ENCODE data around the gene DNAH8. TPM values are rescaled to one million over a fixed set of nuclear protein-coding genes. Genes with fewer than 3 reads are reported as not detected.
"Not testable (repeated sequence)": the region's sequence is repeated elsewhere in the genome, so short reads cannot be mapped to it uniquely, and the experiment has no call there.

DNAH8 gene
- polyA plus RNA-seq, 4 donors, result 0.35 to 0.57 (median 0.39) TPM

- DNase-seq (ENCODE audit: low read depth in 4 of 4, low spot score in 2 of 4), result no peak
Observed at GRCh38 chr6:38876475-38876874, 161.4 kb downstream of the DNAH8 start.

- DNase-seq (ENCODE audit: low read depth in 4 of 4, low spot score in 2 of 4), result no peak
Observed at GRCh38 chr6:38877721-38878120, 162.6 kb downstream of the DNAH8 start.

- no peak for DNase-seq (ENCODE audit: low read depth in 4 of 4, low spot score in 2 of 4)
Observed at GRCh38 chr6:38882157-38882556, 167.0 kb downstream of the DNAH8 start.

GRCh38 chr6:38897507-38897906, 182.4 kb downstream of the DNAH8 start:
- DNase-seq (ENCODE audit: low read depth in 4 of 4, low spot score in 2 of 4), result no peak

GRCh38 chr6:38901802-38902522, 186.9 kb downstream of the DNAH8 start:
- DNase-seq (ENCODE audit: low read depth in 4 of 4, low spot score in 2 of 4), result no peak

DNA sequence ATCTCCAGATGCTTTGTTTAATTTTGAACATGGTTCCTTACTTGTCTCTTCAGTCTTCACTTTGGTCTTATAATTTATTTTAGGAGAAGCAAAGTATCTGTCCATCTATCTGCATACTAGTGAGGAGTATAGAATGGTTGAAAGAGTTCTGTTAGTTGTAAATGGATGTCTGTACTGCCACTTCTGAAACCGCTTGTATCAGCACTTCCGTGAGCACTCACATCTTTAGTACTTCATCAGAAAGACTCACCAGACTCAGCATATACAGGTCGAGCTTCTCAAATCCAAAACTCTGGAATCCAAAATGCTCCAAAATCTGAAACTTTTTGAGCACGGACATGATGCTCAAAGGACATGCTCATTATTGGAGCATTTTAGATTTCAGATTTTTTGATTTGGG, 191.5 kb downstream of the DNAH8 start:
- DNase-seq (ENCODE audit: low read depth in 4 of 4, low spot score in 2 of 4), result no peak

GRCh38 chr6:38907264-38907663, 192.2 kb downstream of the DNAH8 start:
- no peak for DNase-seq (ENCODE audit: low read depth in 4 of 4, low spot score in 2 of 4)

DNA sequence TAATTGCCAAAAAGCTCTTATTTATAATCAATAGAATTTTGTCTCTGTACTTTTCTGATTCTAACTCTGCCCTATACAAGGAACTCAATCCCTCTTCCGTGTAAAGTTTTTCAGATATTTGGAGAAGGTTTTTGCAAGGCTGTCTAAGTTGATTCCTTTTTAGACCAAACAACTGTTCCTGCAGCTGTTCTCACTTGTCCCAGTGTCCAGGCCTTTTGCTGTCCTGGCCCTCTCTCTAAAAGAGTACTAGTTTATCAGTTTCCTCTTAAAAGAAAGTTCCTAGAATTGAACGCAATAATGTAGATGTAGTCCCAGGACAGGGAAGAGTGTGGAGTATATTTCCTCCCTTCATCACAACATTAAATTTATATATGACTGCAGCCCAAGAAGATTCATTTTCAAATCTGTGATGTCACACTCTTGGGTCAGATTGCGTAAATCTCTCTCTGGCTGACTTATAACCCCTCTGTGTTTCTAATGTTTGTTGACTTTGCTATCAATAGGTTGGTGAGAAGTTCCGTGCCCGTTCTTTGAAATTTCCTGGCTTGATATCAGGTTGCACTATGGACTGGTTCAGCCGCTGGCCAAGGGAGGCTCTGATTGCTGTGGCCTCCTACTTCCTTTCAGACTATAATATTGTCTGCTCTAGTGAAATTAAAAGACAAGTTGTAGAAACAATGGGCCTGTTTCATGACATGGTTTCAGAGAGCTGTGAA, 194.1 kb downstream of the DNAH8 start:
- peak in 1 of 4 donors; percentile 2 for DNase-seq (ENCODE audit: low read depth in 4 of 4, low spot score in 2 of 4)

DNA sequence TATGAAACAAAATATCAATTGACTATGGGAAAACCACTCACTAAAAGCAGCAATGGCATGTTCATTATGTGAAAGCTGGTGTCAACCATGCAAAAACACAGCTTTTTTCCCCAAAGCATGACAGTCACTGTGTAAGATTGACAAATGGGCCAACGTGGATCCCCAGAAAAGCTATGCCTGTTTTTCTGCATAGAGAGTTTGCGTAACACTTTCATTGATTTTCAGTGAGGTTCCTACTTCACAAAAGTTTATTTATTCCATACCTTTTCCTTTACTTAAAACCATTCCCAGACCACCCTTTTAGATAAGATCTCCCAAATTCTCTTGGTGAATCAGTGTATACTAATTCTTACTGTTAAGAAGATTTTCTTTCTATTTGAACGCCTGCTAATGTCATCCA, 195.1 kb downstream of the DNAH8 start:
- no peak for DNase-seq (ENCODE audit: low read depth in 4 of 4, low spot score in 2 of 4)

DNA sequence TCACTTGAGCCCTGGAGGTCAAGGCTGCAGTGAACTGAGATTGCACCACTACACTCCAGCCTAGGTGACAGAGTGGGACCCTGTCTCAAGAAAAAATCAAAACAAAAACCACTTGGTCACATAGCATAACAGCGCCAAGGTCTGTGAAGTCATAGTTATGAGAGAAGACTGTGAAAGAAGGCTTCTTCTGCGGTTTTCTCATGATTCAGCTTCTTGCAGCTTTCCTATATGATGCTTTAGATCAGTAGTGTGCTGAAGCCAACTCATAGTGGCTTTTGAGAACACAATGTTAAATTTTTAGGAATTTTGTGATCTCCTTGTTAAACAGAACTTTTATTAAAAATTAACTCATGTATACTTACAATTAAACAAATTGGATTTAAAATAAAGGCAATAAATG, 197.3 kb downstream of the DNAH8 start:
- no peak for DNase-seq (ENCODE audit: low read depth in 4 of 4, low spot score in 2 of 4)

DNA sequence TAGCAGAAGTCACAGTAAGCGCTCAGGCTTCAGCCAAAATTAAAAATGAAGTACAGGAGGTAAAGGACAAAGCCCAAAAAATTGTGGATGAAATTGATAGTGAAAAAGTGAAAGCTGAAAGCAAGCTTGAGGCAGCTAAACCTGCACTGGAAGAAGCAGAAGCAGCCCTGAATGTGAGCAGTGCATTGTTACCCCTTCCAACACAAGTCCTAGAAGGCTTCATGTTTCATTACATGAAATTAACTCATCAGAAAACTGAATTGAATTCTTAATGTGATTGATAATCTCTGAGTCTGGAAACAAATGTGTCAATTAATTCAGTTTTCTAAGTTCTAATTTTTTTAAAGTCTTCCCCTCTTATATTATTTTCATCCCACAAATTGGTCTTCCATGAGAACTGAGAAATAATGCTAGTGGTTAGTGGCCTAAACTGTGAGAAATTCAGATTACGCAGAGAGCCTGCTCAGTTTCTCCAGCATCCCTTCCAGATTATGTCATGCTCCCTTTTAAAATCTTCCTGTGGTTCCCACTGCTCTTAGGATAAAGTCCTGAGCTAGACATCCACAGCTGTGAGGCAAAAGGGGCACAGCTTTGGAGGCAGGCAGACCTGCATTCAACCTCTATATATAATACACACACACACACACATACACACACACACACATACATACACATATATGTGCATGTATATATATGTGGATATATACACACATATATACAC, 200.3 kb downstream of the DNAH8 start:
- no peak for DNase-seq (ENCODE audit: low read depth in 4 of 4, low spot score in 2 of 4)

- not testable (repeated sequence) for DNase-seq (ENCODE audit: low read depth in 4 of 4, low spot score in 2 of 4)
Observed at GRCh38 chr6:38921540-38921939, 206.4 kb downstream of the DNAH8 start.

DNA sequence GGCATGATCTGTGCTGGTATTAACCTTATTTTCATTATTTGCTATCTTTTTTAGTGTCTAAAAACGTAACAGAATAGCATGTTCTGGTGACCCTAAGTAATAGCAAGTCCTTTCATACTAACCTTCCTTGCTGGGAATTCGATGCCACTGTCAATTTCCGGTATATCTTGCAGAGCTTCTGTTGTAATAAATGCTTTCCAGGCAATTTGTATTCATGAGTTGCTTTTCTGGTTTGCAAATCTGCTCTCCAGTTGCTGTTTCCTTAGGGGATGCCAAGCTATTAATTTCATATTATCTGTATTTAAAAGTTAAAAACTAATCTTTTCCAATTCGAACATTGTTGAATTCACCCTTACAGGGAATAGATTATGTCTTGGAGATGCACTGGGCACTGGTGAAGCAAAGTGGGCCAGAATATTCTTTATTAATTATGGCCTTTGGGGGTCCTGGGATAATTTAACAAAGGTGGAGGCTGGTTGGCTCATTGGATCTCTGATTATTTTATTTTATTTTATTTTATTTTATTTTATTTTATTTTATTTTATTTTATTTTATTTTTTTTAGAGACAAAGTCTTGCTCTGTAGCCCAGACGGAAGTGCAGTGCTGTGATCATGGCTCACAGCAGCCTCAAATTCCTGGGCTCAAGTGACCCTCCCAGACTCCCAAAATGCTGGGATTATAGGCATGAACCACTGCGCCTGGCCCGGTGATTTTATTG, 209.8 kb downstream of the DNAH8 start:
- DNase-seq (ENCODE audit: low read depth in 4 of 4, low spot score in 2 of 4), result no peak

DNA sequence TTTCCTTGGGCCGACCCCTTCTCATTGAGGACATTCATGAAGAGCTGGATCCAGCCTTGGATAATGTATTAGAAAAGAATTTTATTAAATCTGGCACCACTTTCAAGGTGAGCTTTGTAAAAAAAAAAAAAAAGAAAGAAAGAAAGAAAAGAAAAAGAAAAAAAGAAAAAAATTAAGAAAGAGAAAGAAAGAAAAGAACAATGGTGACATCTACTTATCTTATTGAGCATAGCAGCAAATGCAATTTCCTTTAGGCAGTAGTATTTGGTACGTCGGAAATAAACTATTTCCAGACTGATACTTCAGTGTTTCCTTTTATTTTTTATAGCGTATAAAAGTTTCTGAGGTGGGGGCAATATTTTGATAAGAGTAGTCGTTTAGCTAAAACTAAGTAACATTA, 214.4 kb downstream of the DNAH8 start:
- no peak for DNase-seq (ENCODE audit: low read depth in 4 of 4, low spot score in 2 of 4)

DNA sequence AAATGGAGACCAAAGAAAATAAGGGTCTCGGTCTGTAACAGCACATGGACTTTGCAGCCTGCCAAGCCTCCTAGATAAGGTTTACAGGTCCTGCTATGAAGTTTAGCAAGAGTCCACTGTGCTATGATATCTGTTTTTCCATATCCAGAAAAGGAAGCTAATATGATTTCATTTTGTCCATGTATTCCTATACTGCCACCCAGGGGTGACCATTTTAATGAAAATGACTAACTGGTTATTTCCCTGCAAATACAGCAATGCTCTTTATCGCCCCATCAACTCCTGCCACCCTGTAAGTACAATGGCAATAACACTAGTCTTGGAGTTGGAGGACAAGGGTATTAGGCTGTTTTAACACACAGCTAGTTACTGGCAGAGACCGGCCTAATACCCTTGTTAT, 218.3 kb downstream of the DNAH8 start:
- peak in 1 of 4 donors; percentile 12 for DNase-seq (ENCODE audit: low read depth in 4 of 4, low spot score in 2 of 4)

GRCh38 chr6:38935051-38935450, 219.9 kb downstream of the DNAH8 start:
- DNase-seq (ENCODE audit: low read depth in 4 of 4, low spot score in 2 of 4), result no peak

- no peak for DNase-seq (ENCODE audit: low read depth in 4 of 4, low spot score in 2 of 4)
Observed at GRCh38 chr6:38937839-38938613, 222.9 kb downstream of the DNAH8 start.

- DNase-seq (ENCODE audit: low read depth in 4 of 4, low spot score in 2 of 4), result no peak
Observed at GRCh38 chr6:38938741-38939140, 223.6 kb downstream of the DNAH8 start.

- no peak for DNase-seq (ENCODE audit: low read depth in 4 of 4, low spot score in 2 of 4)
Observed at GRCh38 chr6:38942442-38942841, 227.3 kb downstream of the DNAH8 start.

- no peak for DNase-seq (ENCODE audit: low read depth in 4 of 4, low spot score in 2 of 4)
Observed at GRCh38 chr6:38942965-38943364, 227.9 kb downstream of the DNAH8 start.
